Skeletal muscle tissue (tissue), 4 donors: ENCODE measurements around the gene DNAH6. TPM values are rescaled to one million over a fixed set of nuclear protein-coding genes. Genes with fewer than 3 reads are reported as not detected.

Experiments
- H3K27ac ChIP-seq: one replicate; pipeline ENCODE4 v1.7.0; 2013; ENCODE audit warnings: mild to moderate bottlenecking, low read depth, low read length, inconsistent platforms
- H3K27me3 ChIP-seq, 3 donors: one replicate each; pipeline ENCODE4 v1.7.0; 2013; ENCODE audit warnings: low read length in 3 of 3; ENCODE audit not compliant: control insufficient read depth in 3 of 3, insufficient read depth in 3 of 3
- H3K36me3 ChIP-seq, 3 donors: one replicate each; pipeline ENCODE4 v1.7.0; 2013; ENCODE audit warnings: low read length in 3 of 3; ENCODE audit not compliant: control insufficient read depth in 3 of 3, insufficient read depth in 3 of 3
- H3K4me1 ChIP-seq, 3 donors: one replicate each; pipeline ENCODE4 v1.7.0; 2013; ENCODE audit warnings: low read length in 3 of 3, mild to moderate bottlenecking in 3 of 3; ENCODE audit not compliant: control insufficient read depth in 3 of 3, insufficient read depth in 3 of 3
- H3K4me3 ChIP-seq, 3 donors: one replicate each; pipeline ENCODE4 v1.7.0; 2013; ENCODE audit warnings: low read length in 3 of 3
- H3K9ac ChIP-seq, 3 donors: one replicate each; pipeline ENCODE4 v1.7.0; 2013; ENCODE audit warnings: low read length in 3 of 3, mild to moderate bottlenecking in 3 of 3, moderate library complexity in 2 of 3, low read depth in 1 of 3
- H3K9me3 ChIP-seq, 3 donors: one replicate each; pipeline ENCODE4 v1.7.0; 2013; ENCODE audit warnings: low read length in 3 of 3; ENCODE audit not compliant: control insufficient read depth in 3 of 3
- total RNA-seq: library from RNA; depleted of rRNA; stranded (reverse); fragments of >200 nt; gene quantifications from one replicate; pipeline ENCODE4 v1.2.3, GENCODE V29; 2014
- donor health status: Osteomylitis.

DNAH6 gene
- total RNA-seq, 1 donor from 2014 or later = 1.0 TPM

DNA sequence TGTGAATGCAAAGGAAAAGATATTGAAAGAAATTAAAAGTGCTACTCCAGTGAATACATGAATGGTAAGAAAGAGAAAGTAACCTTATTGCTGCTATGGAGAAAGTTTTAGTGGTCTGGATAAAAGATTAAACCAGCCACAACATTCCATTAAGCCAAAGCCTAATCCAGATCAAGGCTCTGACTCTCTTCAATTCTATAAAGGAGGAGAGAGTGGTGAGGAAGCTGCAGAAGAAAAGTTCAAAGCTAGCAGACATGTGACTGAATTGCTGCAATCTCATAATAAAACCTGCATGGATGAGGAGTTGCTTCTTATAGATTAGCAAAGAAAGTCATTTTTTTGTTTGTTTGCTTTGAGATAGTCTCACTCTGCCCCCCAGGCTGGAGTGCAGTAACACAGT, 130.2 kb downstream of the DNAH6 start:
- Histone ChIP-seq H3K4me1 (no peaks in the 10 kb centered on the region), H3K27ac (no peak overlapping the region), H3K27me3 (no peaks in the 10 kb centered on the region), H3K4me3 (no peak overlapping the region), H3K9me3 (no peaks in the 10 kb centered on the region), H3K36me3 (no peaks in the 10 kb centered on the region), H3K9ac (no peak overlapping the region)

DNA sequence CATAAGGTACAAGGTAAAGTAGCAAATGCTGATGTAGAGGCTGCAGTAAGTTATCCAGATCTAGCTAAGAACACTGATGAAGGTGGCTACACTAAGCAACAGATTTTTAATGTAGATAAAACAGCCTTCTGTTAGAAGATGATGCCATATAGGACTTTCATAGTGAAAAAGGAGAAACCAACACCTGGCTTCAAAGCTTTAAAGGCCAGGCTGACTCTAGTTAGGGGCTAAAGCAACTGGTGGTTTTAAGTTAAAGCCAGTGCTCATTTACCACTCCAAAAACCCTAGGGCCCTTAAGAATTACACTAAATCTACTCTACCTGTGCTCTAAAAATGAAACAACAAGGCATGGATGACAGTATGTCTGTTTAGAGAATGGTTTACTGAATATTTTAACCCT, 131.0 kb downstream of the DNAH6 start:
- Histone ChIP-seq H3K27me3 (no peaks in the 10 kb centered on the region), H3K36me3 (no peaks in the 10 kb centered on the region), H3K9me3 (no peaks in the 10 kb centered on the region), H3K4me1 (no peaks in the 10 kb centered on the region), H3K9ac (no peak overlapping the region), H3K27ac (no peak overlapping the region), H3K4me3 (no peak overlapping the region)

DNA sequence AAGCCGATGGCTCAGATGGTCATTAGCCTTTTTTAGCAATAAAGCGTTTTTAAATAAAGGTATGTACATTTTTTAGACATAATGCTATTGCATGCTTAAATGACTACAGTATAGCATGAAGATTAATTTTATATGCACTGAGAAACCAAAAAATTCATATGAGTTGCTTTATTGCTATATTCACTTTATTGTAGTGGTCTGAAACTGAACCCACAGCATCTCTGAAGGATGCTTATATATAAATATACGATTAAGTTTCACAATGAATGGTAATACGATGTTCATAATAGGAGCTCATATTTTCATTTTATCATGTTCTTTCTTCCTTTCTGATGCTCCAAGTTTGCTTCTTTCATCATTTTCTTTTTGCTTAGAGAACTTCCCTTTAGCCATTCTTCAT, 132.8 kb downstream of the DNAH6 start:
- H3K4me3 ChIP-seq = no peak overlapping the region
- no peaks in the 10 kb centered on the region for H3K36me3 ChIP-seq
- H3K9me3 ChIP-seq = no peaks in the 10 kb centered on the region
- H3K27ac ChIP-seq = no peak overlapping the region
- no peaks in the 10 kb centered on the region for H3K27me3 ChIP-seq
- no peak overlapping the region for H3K9ac ChIP-seq
- no peaks in the 10 kb centered on the region for H3K4me1 ChIP-seq

DNA sequence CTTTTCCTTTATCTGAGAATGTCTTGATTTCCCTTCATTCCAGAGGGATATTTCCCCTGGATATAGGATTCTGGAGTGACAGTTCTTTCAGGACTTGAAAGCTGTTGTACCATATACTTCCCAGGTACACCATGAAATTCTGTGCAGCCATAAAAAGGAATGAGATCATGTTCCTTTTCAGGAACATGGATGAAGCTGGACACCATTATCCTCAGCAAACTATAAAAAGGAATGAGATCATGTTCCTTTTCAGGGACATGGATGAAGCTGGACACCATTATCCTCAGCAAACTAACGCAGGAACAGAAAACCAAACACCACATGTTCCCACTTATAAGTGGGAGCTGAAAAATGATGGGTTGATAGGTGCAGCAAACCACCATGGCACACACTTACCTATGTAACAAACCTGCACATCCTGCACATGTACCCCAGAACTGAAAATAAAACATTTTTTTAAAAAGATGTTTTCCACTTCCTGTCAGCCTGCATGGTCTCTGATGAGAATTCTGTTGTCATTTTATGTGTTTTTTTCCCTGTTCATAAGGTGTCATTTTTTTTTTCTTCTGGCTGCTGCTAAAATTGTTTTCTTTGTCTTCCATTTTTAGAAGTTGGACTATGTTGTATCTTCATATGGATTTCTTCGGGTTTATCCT, 133.3 kb downstream of the DNAH6 start:
- Histone ChIP-seq H3K9ac (no peak overlapping the region), H3K9me3 (no peaks in the 10 kb centered on the region), H3K4me1 (no peaks in the 10 kb centered on the region), H3K4me3 (no peak overlapping the region), H3K36me3 (no peaks in the 10 kb centered on the region), H3K27me3 (no peaks in the 10 kb centered on the region), H3K27ac (no peak overlapping the region)

DNA sequence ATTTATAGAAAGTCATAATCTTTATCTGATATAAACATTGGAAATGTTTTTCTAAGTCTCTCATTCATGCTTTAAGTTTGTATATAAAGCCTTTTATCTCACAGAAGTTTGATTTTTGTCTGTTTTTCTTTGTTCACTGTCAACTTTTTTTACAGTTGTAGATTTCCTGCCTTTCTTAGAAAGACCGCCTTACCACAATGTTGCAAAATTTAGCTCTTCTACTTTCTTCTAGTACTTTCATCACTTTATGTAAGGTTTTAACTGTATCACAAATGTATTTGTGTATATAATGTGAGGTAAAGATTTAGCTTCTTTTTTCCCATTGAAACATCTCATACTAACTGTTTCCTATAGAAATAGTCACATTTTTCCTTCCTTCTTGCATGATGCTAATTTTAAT, 136.1 kb downstream of the DNAH6 start:
- Histone ChIP-seq H3K4me1 (no peaks in the 10 kb centered on the region), H3K36me3 (no peaks in the 10 kb centered on the region), H3K9me3 (no peaks in the 10 kb centered on the region), H3K27ac (no peak overlapping the region), H3K9ac (no peak overlapping the region), H3K27me3 (no peaks in the 10 kb centered on the region), H3K4me3 (no peak overlapping the region)

DNA sequence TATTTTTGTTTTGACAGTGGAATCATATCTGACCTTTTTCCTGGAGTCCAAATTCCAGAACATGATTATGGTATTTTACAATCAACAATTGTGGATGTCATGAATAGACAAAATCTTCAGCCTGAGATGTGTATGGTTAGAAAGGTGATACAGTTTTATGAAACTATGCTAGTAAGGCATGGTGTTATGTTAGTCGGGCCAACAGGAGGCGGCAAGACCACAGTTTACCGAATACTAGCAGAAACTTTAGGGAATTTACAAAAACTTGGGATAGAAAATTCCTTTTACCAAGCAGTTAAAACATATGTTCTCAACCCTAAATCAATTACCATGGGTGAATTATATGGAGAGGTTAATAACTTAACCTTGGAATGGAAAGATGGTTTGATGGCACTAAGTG, 137.0 kb downstream of the DNAH6 start:
- Histone ChIP-seq H3K27ac (no peak overlapping the region), H3K9ac (no peak overlapping the region), H3K4me1 (no peaks in the 10 kb centered on the region), H3K9me3 (no peaks in the 10 kb centered on the region), H3K27me3 (no peaks in the 10 kb centered on the region), H3K36me3 (no peaks in the 10 kb centered on the region), H3K4me3 (no peak overlapping the region)

DNA sequence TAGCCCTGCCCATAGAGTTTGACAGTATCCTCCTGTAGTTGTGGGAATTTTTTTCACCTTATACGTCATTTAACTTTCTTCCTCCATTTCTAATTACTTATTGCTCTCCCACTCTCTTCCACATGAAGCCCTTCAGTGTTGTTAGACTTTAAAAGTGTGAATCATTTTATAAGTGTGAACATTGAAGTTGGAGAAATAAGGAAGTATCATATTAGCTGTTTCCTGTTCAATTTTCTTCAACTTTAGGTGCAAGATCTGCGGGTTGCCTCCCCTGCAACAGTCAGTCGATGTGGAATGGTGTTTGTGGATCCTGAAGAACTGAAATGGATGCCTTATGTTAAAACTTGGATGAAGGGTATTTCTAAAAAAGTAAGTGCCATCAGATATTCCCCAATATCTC, 138.1 kb downstream of the DNAH6 start:
- H3K36me3 ChIP-seq = no peaks in the 10 kb centered on the region
- no peak overlapping the region for H3K4me3 ChIP-seq
- no peak overlapping the region for H3K27ac ChIP-seq
- no peaks in the 10 kb centered on the region for H3K4me1 ChIP-seq
- no peaks in the 10 kb centered on the region for H3K9me3 ChIP-seq
- H3K9ac ChIP-seq = no peak overlapping the region
- no peaks in the 10 kb centered on the region for H3K27me3 ChIP-seq

DNA sequence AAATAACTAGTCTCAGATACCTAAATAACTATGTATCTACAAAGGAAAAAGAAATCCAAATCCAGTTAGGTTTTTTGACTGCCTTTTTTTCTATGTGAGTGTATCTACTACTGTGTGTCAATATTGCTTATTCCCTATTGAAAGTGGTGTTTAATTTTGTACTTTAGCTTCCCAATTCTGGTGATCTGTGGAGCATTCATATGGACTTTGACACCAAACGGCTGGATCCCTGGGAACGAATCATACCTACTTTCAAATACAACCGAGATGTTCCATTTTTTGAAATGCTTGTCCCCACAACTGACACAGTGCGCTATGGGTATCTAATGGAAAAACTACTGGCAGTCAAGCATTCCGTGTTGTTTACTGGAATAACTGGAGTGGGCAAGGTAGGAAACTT, 152.8 kb downstream of the DNAH6 start:
- Histone ChIP-seq H3K9ac (no peak overlapping the region), H3K27ac (no peak overlapping the region), H3K4me1 (no peaks in the 10 kb centered on the region), H3K9me3 (no peaks in the 10 kb centered on the region), H3K4me3 (no peak overlapping the region), H3K36me3 (no peaks in the 10 kb centered on the region), H3K27me3 (no peaks in the 10 kb centered on the region)

DNA sequence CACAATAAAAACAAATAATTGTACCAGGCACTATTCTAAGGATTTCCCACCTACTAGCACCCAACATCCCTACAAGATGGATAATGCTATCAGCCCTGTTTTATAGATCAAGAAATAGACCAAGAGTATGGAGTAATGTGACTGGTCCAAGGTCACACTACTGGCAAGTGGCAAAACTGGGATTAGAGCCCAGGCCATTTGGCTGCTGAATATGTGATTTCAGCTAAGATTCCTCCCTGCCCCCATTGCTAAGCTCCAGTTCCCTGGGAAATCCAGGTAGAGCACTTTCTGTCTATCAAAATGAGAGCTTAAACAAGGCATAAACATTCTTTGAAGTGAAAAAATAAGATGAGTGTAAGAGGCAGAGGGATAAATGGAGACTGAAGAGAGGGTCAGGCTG, 157.8 kb downstream of the DNAH6 start:
- Histone ChIP-seq H3K9me3 (no peaks in the 10 kb centered on the region), H3K4me1 (no peaks in the 10 kb centered on the region), H3K27me3 (no peaks in the 10 kb centered on the region), H3K9ac (no peak overlapping the region), H3K4me3 (no peak overlapping the region), H3K36me3 (no peaks in the 10 kb centered on the region), H3K27ac (no peak overlapping the region)

DNA sequence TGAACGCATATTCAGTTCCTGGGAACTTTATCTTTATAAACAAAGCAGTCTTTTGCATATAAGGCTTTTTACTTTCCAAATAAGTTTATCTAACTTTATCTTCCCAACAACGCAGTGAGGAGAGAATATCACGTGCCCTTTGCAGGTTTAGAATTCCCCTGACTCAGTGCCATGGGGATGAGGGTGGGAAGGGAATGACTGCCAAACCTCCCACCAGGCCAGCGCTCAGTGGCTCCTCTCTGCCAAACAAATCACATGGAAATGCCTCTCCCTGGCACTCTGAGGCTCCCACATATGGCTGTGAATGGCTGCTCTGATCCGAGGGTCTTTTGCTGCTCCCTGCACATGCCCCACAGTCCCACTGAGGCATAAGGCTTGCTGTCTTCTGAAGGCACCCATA, 158.3 kb downstream of the DNAH6 start:
- Histone ChIP-seq H3K9me3 (no peaks in the 10 kb centered on the region), H3K36me3 (no peaks in the 10 kb centered on the region), H3K27ac (no peak overlapping the region), H3K4me3 (no peak overlapping the region), H3K9ac (no peak overlapping the region), H3K4me1 (no peaks in the 10 kb centered on the region), H3K27me3 (no peaks in the 10 kb centered on the region)

DNA sequence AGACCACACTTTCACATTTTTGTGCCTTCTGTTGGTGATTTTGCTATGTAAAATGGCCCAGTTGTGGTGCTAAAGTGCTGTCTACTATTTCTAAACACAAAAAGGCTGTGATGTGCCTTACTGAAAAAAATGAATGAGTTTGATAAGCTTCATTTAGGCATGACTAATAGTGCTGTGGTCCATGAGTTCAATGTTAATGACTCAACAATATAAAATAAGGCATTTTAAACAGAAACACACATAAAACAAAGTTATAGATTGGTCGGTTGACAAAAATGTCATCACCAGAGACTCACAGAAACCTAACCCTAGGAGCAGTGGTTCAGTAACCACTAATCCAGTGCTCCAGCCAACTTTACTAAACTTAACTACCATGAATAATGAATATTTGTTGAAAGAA, 160.0 kb downstream of the DNAH6 start:
- H3K36me3 ChIP-seq = no peaks in the 10 kb centered on the region
- no peak overlapping the region for H3K9ac ChIP-seq
- H3K4me1 ChIP-seq = no peaks in the 10 kb centered on the region
- H3K27me3 ChIP-seq = no peaks in the 10 kb centered on the region
- no peak overlapping the region for H3K27ac ChIP-seq
- H3K9me3 ChIP-seq = no peaks in the 10 kb centered on the region
- no peak overlapping the region for H3K4me3 ChIP-seq
